ENCODE results near the gene RNASEL.

Gene RNASEL

GRCh38 chr1:182600036-182600713 is 11.1 kb upstream of the RNASEL start:
- ATAC-seq: no peak
- TF ChIP-seq PPARA (CRISPR knock-in tag; IDR thresholded peaks at IDR 0.05; ENCODE audit: borderline replicate concordance): no peak
- TF ChIP-seq SNAI2 (CRISPR knock-in tag; IDR thresholded peaks at IDR 0.05): no peak
- no peak for TF ChIP-seq POU6F1 (CRISPR knock-in tag; IDR thresholded peaks at IDR 0.05; ENCODE audit: borderline replicate concordance, low read depth)
- no peak for TF ChIP-seq ARNTL (CRISPR knock-in tag; IDR thresholded peaks at IDR 0.05; ENCODE audit: borderline replicate concordance, low read depth)
- no peak for TF ChIP-seq BACH2 (CRISPR knock-in tag; IDR thresholded peaks at IDR 0.05; ENCODE audit: borderline replicate concordance)
- TF ChIP-seq TOX (CRISPR knock-in tag; IDR thresholded peaks at IDR 0.05; ENCODE audit: borderline replicate concordance): no peak
- no peak for TF ChIP-seq ISL1 (CRISPR knock-in tag; IDR thresholded peaks at IDR 0.05)
- no peak for TF ChIP-seq ESRRG (CRISPR knock-in tag; IDR thresholded peaks at IDR 0.05)
- no peak for TF ChIP-seq ZFP30 (CRISPR knock-in tag; IDR thresholded peaks at IDR 0.05)

GRCh38 chr1:182599339-182599738 is 10.3 kb upstream of the RNASEL start:
- 0 out of 3 replicates have a peak, but pooled peaks have one; percentile 6 for ATAC-seq
- TF ChIP-seq ZFP30 (CRISPR knock-in tag; IDR thresholded peaks at IDR 0.05): no peak

- TF ChIP-seq ZNF70 (CRISPR knock-in tag; IDR thresholded peaks at IDR 0.05) (no peak), TCF4 (CRISPR knock-in tag; IDR thresholded peaks at IDR 0.05; ENCODE audit: borderline replicate concordance) (no peak), PATZ1 (CRISPR knock-in tag; IDR thresholded peaks at IDR 0.05; ENCODE audit: borderline replicate concordance) (no peak), ZFP30 (CRISPR knock-in tag; IDR thresholded peaks at IDR 0.05) (no peak), ZC3H10 (CRISPR knock-in tag; IDR thresholded peaks at IDR 0.05) (no peak), GLIS3 (CRISPR knock-in tag; IDR thresholded peaks at IDR 0.05) (no peak), ESRRG (CRISPR knock-in tag; IDR thresholded peaks at IDR 0.05) (no peak), CREB5 (CRISPR knock-in tag; IDR thresholded peaks at IDR 0.05; ENCODE audit: low read depth) (no peak), SNAI2 (CRISPR knock-in tag; IDR thresholded peaks at IDR 0.05) (no peak)
- no peak for ATAC-seq
Measured at GRCh38 chr1:182598296-182598695, 9.2 kb upstream of the RNASEL start.

GRCh38 chr1:182596934-182597333 is 7.9 kb upstream of the RNASEL start:
- TF ChIP-seq TOX (CRISPR knock-in tag; IDR thresholded peaks at IDR 0.05; ENCODE audit: borderline replicate concordance) (no peak), RARB (CRISPR knock-in tag; IDR thresholded peaks at IDR 0.05) (no peak), PPARA (CRISPR knock-in tag; IDR thresholded peaks at IDR 0.05; ENCODE audit: borderline replicate concordance) (no peak), ZNF8 (CRISPR knock-in tag; IDR thresholded peaks at IDR 0.05) (no peak), ESRRG (CRISPR knock-in tag; IDR thresholded peaks at IDR 0.05) (no peak), POU6F1 (CRISPR knock-in tag; IDR thresholded peaks at IDR 0.05; ENCODE audit: borderline replicate concordance, low read depth) (no peak), GLIS3 (CRISPR knock-in tag; IDR thresholded peaks at IDR 0.05) (no peak), CSDC2 (CRISPR knock-in tag; IDR thresholded peaks at IDR 0.05) (no peak), ZFP3 (CRISPR knock-in tag; IDR thresholded peaks at IDR 0.05) (no peak), SNAI2 (CRISPR knock-in tag; IDR thresholded peaks at IDR 0.05) (no peak), BACH2 (CRISPR knock-in tag; IDR thresholded peaks at IDR 0.05; ENCODE audit: borderline replicate concordance) (no peak), TCF4 (CRISPR knock-in tag; IDR thresholded peaks at IDR 0.05; ENCODE audit: borderline replicate concordance) (no peak), TSHZ2 (CRISPR knock-in tag; IDR thresholded peaks at IDR 0.05) (no peak), ZNF70 (CRISPR knock-in tag; IDR thresholded peaks at IDR 0.05) (no peak), ZNF565 (CRISPR knock-in tag; conservative IDR thresholded peaks at IDR 0.05; ENCODE audit: low read depth) (no peak), PATZ1 (CRISPR knock-in tag; IDR thresholded peaks at IDR 0.05; ENCODE audit: borderline replicate concordance) (no peak), OSR1 (CRISPR knock-in tag; IDR thresholded peaks at IDR 0.05) (no peak), ARNTL (CRISPR knock-in tag; IDR thresholded peaks at IDR 0.05; ENCODE audit: borderline replicate concordance, low read depth) (no peak)
- no peak for ATAC-seq

Measured in SK-N-SH treated with all-trans-retinoic acid at 6 μM for 48 hours (cell line).